NOMO-1 (cell line): ENCODE results near the gene GGACT.

ENCODE experiments used
- DNase-seq, 2 experiments: peaks; one replicate each; lab custom pipeline; 2025; ENCODE audit not compliant: unreplicated experiment in 2 of 2; lab: John Stamatoyannopoulos, UW

The GGACT gene

DNA sequence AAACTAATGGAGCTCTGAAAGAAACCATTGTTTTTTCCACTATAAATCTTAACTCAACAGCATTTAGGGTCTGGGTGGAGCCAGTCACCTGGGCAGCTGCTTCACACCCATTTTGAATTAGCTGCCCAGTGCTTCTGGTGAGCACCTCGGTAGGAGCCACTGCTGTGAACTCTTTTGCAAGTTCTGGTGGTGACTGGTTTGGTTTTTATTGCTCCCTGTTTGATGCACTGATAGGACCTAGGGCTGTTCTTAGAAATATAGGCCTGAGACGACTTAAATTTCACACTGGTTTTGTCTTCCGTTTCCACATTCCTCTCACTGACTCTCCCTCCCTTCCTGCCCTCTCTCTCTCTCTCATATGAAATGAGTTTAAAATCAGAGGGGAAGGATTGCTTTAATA is 103.9 kb downstream of the GGACT start:
- DNase-seq: no peak

GRCh38 chr13:100483841-100484381 is 104.7 kb downstream of the GGACT start:
- DNase-seq: no peak

DNA sequence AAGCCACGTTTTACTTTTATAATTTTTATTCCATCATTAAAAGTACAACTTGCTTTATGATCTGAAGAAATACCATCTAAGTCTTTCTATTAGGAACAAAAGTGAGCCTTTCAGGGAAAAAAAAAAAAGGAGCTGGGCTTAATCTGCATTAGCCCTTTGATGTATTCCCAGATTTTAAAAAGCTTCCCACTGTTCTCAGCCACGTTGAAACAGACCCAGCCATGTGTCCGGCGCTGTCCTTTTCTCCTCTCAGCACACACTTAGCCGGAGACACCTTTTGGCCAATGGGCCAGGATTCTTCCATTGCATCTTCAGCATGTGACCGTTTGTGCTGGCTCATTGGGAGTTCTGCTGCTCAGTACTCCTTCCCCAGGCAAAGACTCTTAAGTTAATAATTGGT is 105.5 kb downstream of the GGACT start:
- DNase-seq: no peak

DNA sequence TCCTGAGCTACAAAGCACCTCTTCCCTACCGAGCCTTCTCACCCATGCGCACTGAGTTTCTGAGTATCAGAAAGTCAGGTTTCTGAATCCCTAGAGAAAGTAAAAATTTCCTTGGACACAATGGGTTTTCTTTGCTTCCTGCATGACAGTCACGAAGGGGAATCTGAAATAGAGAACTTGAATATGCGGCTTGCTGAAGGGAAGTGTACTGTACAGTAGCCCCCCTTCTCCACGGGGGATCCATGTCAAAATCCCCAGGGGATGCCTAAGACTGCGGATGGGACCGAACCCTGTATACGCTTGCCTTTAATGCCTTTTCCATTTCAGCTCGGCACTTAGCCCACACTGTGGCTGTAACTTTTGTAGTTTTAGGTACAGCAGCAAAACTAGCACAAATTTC is 107.9 kb downstream of the GGACT start:
- DNase-seq: no peak
